C4-2B (cell line): ENCODE measurements around the gene PDLIM5.
"Not testable (repeated sequence)": the region's sequence is repeated elsewhere in the genome, so short reads cannot be mapped to it uniquely, and the experiment has no call there.

Experiments used
- H3K27ac ChIP-seq: fragments of 450-650 bp; 2 replicates; pipeline ENCODE4 v1.5.1; 2017
- ZFX ChIP-seq: fragments of 450-650 bp; IDR thresholded peaks from 2 replicates; pipeline ENCODE4 v1.6.1; 2017
- TF ChIP-seq, protein P1 (sequence below): fragments of 450-650 bp; conservative IDR thresholded peaks from 2 replicates; pipeline ENCODE4 v1.5.1; 2017; ENCODE audit warnings: mild to moderate bottlenecking

The PDLIM5 gene

DNA sequence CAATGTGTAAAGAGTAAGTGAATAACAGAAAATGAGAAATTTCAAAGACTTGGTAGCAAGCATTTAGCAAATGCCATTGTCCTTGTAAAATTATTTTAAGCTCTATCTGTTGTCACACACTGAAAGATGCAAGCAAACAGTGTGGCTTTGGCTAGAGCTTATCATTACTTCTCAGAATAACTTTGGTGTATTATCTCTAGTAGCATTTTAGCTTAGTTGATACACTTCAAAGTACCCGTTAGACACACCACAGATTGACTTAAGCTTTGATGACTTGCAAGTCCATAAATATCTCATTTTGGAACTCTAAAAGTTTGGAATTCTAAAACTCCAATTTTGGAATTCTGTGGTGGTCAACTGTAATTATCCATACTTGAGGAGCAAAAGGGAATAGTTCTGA, 98.6 kb downstream of the PDLIM5 start:
- H3K27ac ChIP-seq: no peak overlapping the region
- TF ChIP-seq, protein P1, sequence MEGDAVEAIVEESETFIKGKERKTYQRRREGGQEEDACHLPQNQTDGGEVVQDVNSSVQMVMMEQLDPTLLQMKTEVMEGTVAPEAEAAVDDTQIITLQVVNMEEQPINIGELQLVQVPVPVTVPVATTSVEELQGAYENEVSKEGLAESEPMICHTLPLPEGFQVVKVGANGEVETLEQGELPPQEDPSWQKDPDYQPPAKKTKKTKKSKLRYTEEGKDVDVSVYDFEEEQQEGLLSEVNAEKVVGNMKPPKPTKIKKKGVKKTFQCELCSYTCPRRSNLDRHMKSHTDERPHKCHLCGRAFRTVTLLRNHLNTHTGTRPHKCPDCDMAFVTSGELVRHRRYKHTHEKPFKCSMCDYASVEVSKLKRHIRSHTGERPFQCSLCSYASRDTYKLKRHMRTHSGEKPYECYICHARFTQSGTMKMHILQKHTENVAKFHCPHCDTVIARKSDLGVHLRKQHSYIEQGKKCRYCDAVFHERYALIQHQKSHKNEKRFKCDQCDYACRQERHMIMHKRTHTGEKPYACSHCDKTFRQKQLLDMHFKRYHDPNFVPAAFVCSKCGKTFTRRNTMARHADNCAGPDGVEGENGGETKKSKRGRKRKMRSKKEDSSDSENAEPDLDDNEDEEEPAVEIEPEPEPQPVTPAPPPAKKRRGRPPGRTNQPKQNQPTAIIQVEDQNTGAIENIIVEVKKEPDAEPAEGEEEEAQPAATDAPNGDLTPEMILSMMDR: no peak
- TF ChIP-seq ZFX: no peak

DNA sequence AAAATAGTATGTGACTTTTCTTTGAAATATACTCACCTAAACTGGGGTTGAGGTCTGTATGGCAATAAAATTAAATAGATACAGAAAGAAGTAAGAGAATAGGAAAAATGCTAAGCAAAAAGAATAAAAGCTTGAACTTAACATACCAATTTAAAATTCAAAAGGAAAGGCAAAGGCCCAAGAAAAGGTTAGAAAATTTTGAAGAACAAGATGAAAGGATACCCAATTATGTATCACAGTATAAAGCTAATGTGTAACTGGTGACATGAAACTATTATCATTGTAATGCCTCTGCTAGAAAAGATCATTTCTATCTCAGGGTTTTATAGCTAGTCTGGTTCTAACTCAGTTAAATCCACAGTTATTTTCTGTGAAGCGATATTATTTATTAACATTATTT, 99.1 kb downstream of the PDLIM5 start:
- TF ChIP-seq ZFX: no peak
- no peak overlapping the region for H3K27ac ChIP-seq

DNA sequence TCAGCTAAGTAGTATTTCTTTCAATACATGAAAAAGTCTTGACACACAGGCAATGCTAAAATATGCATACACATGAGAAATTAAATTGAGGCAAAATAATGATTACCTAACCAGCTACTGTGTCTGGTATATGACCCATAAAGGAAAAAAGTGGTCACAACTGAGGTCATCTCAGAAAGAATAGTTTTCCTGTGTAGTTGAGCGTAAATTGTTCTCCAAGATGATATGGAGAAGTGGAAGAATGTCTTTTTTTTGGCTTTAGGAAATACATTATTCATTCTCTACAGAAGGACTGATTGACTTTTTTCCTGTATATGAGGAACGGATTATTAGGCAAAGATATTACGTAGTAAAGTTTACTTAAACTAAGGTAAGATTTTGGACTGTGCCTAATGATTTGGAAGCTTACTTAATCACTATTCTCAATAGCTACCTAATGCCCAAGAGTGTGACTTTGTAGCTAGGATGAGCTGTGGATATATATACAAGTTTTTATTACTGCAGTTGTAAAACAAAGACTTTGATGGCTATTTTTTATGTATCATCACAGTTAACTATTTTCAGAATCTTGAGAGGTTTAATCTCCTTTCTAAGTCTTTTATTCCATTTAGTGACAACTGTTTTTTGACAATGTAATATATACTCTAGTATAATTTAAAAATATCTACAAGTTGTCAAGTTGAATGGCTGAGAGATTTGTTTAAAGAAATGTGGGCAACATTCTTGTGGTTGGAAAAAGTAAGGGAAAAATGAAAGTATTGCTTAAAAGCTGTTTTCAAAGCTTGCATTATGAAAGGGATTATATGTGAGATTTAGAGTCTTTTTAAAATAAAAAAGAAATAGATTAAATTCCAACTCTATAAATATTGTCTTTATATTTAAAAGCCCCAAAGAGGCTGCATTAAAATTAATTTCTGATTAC, 100.2 kb downstream of the PDLIM5 start:
- TF ChIP-seq, protein P1: no peak
- TF ChIP-seq ZFX: no peak
- no peak overlapping the region for H3K27ac ChIP-seq

DNA sequence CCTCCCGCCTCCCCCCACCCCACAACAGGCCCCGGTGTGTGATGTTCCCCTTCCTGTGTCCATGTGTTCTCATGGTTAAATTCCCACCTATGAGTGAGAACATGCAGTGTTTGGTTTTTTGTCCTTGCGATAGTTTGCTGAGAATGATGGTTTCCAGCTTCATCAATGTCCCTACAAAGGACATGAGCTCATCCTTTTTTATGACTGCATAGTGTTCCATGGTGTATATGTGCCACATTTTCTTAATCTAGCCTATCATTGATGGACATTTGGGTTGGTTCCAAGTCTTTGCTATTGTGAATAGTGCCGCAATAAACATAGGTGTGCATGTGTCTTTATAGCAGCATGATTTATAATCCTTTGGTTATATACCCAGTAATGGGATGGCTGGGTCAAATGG, 104.3 kb downstream of the PDLIM5 start:
- H3K27ac ChIP-seq: not testable (repeated sequence)

DNA sequence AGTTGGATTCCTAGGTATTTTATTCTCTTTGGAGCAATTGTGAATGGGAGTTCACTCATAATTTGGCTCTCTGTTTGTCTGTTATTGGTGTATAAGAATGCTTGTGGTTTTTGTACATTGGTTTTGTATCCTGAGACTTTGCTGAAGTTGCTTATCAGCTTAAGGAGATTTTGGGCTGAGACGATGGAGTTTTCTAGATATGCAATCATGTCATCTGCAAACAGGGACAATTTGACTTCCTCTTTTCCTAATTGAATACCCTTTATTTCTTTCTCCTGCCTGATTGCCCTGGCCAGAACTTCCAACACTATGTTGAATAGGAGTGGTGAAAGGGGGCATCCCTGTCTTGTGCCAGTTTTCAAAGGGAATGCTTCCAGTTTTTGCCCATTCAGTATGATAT, 105.9 kb downstream of the PDLIM5 start:
- H3K27ac ChIP-seq: not testable (repeated sequence)

DNA sequence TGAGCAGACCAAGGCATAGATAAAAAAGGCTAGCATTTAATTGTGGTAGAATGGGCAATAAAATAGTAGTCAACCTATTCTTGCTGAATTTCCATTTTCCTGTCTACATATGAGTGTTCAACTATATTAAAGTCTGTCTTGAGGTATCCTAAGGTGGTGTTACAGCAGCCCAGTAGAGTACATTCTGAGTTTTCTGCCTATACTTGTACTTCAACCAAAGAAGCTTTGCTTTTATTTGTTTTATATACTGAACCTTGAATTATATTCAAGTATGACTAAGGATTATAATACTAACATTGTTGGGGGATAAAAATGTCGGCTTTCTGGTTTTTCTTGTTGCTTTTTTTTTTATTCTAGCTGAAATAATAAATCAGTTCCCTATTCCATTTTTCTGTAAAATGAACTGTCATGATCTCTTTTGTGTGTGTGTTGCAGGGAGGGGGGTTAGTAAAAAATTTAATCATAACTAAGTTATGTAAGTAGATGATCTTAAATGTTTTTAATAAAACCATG, 106.7 kb downstream of the PDLIM5 start:
- no peak overlapping the region for H3K27ac ChIP-seq

DNA sequence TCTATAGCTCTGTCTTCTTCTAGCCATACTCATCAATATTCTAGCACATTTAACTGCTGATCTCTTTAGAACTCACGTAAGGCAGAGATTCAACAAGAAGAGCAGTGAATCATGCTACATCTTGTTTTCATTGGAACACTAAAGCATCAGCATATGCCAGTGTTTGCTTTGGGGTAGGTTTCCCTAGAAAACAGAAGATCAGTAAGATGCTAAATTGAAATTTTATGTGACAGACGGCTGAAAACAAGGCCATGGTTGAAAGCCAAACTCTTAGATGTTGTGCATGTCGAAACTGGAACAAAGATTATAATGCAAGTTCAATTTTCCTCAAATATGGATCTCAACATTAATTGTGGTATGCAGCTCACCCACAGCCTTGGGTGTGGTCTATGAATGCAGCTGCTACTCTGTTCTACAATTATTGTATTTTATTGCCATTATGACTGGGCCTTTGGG, 107.6 kb downstream of the PDLIM5 start:
- TF ChIP-seq ZFX: no peak
- TF ChIP-seq, protein P1: no peak
- no peak overlapping the region for H3K27ac ChIP-seq

More for the DNA sequence above, 106.7 kb downstream of the PDLIM5 start:
- TF ChIP-seq, protein P1: no peak
- no peak for TF ChIP-seq ZFX

DNA sequence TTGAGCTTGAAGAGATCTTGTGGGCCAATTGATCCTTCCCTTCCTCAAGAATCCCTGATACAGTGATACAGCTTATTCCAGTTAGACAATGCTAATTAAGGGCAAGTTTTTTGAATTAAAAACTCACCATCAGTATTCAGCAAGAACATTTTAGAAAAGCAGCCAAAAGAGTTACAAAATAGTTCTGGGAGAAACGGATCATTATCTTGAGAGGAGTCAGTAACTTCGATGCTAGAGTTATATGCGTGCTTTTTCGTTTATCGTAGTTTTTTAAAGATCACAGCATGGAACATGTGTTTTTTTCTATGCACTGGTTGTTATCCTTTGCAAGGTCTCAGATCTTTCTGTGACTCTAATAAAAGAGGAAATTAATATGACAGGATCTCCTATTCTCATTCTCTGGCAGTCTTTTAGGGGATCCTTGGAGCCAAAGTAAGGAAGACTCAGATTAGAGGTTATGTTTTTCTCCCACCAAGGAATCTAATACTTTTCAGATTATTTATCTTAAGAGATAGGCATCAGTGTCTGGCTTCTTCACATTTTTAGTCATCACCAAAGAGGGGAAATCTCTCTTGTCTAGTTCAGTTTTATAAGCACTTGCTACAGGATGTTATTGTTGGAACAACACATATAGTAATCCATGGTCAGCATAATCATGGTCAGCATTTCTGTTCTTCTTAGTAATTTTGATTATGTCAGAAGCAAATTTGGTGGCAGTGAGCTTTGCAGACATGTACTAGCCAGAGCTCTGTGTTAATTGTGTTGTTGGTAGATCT, 109.7 kb downstream of the PDLIM5 start:
- TF ChIP-seq ZFX: no peak
- TF ChIP-seq, protein P1: no peak
- H3K27ac ChIP-seq: no peak overlapping the region
